GM19452 (cell line): ENCODE results near the gene TSC1.

ENCODE experiments used
- ATAC-seq: cut with Tn5 transposase; IDR thresholded peaks from one replicate; pipeline ENCODE4 v1.9.1; 2021; ENCODE audit not compliant: unreplicated experiment

The TSC1 gene

GRCh38 chr9:132892400-132892799, 52.0 kb downstream of the TSC1 start:
- ATAC-seq, result no peak

GRCh38 chr9:132888151-132888550, 56.3 kb downstream of the TSC1 start:
- ATAC-seq, result no peak

- ATAC-seq, result no peak
Measured at GRCh38 chr9:132887181-132888120, 57.0 kb downstream of the TSC1 start.

- ATAC-seq, result no peak
Measured at GRCh38 chr9:132886334-132886725, 58.1 kb downstream of the TSC1 start.

GRCh38 chr9:132885720-132886333, 58.6 kb downstream of the TSC1 start:
- no peak for ATAC-seq

GRCh38 chr9:132883349-132884294, 60.8 kb downstream of the TSC1 start:
- no peak for ATAC-seq

GRCh38 chr9:132882616-132883015, 61.8 kb downstream of the TSC1 start:
- no peak for ATAC-seq

- no peak for ATAC-seq
Measured at GRCh38 chr9:132881826-132882225, 62.6 kb downstream of the TSC1 start.

- no peak for ATAC-seq
Measured at GRCh38 chr9:132880324-132880661, 64.1 kb downstream of the TSC1 start.

- ATAC-seq, result no peak
Measured at GRCh38 chr9:132879457-132880323, 64.7 kb downstream of the TSC1 start.

GRCh38 chr9:132878695-132879456, 65.5 kb downstream of the TSC1 start, which contains the start of gene SPACA9:
Gene SPACA9 (plus strand): TSS chr9:132878898. CDS start chr9:132883948, 5,050 bp downstream.
- ATAC-seq, result no peak

GRCh38 chr9:132877824-132878694, 66.4 kb downstream of the TSC1 start, which contains the start of gene AK8:
Gene AK8 (minus strand): TSS chr9:132878284. CDS start chr9:132878255, 29 bp downstream.
- ATAC-seq, result peak; percentile 70

- no peak for ATAC-seq
Measured at GRCh38 chr9:132877458-132877823, 67.0 kb downstream of the TSC1 start.

GRCh38 chr9:132876849-132877248, 67.6 kb downstream of the TSC1 start:
- ATAC-seq, result no peak

- no peak for ATAC-seq
Measured at GRCh38 chr9:132875159-132875558, 69.3 kb downstream of the TSC1 start.

- ATAC-seq, result no peak
Measured at GRCh38 chr9:132873403-132873802, 71.0 kb downstream of the TSC1 start.

- ATAC-seq, result no peak
Measured at GRCh38 chr9:132869266-132869665, 75.2 kb downstream of the TSC1 start.

GRCh38 chr9:132866898-132867297, 77.5 kb downstream of the TSC1 start:
- ATAC-seq, result no peak
